Ascending aorta (tissue), 2 donors: ENCODE results near the gene KRT35. TPM values are rescaled to one million over a fixed set of nuclear protein-coding genes. Genes with fewer than 3 reads are reported as not detected.

ENCODE experiments used
- DNase-seq, 2 donors: peaks; one replicate each; pipeline ENCODE4 v3.0.0-alpha.2; 2019; ENCODE audit warnings: low spot score in 2 of 2
- H3K27ac ChIP-seq, 2 donors: fragments of 200-600 bp; sonication (generic); one replicate each; pipeline ENCODE4 v1.5.1; 2016 to 2017; ENCODE audit warnings: mild to moderate bottlenecking in 1 of 2
- H3K27me3 ChIP-seq: fragments of 200-600 bp; sonication (generic); one replicate; pipeline ENCODE4 v1.5.1; 2017
- H3K36me3 ChIP-seq, 2 donors: fragments of 200-600 bp; sonication (generic); one replicate each; pipeline ENCODE4 v1.5.1; 2016
- H3K4me1 ChIP-seq, 2 donors: fragments of 200-600 bp; sonication (generic); one replicate each; pipeline ENCODE4 v1.5.1; 2016 to 2017; ENCODE audit warnings: mild to moderate bottlenecking in 1 of 2
- H3K4me3 ChIP-seq, 2 donors: fragments of 200-600 bp; sonication (generic); one replicate each; pipeline ENCODE4 v1.5.1; 2016 to 2017; ENCODE audit warnings: mild to moderate bottlenecking in 1 of 2
- H3K9me3 ChIP-seq, 2 donors: fragments of 200-600 bp; sonication (generic); one replicate each; pipeline ENCODE4 v1.5.1; 2016
- CTCF ChIP-seq, 3 experiments: fragments of 200-600 bp in 2 of 3; fragments of 450-650 bp in 1 of 3; sonication (generic) in 2 of 3; IDR thresholded peaks; one replicate each; pipeline ENCODE4 v1.5.1; 2016 to 2019; ENCODE audit warnings: antibody characterized with exemption in 3 of 3, mild to moderate bottlenecking in 1 of 3, moderate library complexity in 1 of 3
- intact Hi-C: fragments of 100-400 bp; cut with DNase I; formaldehyde crosslinking; loops from one replicate; pipeline ENCODE4 v1.15.1; 2023
- total RNA-seq: library from RNA; depleted of rRNA; stranded (reverse); fragments of >200 nt; gene quantifications from one replicate; pipeline ENCODE4 v1.1.0, GENCODE V29; 2016

Gene KRT35
- total RNA-seq, 1 donor from 2014 or later, result not detected

DNA sequence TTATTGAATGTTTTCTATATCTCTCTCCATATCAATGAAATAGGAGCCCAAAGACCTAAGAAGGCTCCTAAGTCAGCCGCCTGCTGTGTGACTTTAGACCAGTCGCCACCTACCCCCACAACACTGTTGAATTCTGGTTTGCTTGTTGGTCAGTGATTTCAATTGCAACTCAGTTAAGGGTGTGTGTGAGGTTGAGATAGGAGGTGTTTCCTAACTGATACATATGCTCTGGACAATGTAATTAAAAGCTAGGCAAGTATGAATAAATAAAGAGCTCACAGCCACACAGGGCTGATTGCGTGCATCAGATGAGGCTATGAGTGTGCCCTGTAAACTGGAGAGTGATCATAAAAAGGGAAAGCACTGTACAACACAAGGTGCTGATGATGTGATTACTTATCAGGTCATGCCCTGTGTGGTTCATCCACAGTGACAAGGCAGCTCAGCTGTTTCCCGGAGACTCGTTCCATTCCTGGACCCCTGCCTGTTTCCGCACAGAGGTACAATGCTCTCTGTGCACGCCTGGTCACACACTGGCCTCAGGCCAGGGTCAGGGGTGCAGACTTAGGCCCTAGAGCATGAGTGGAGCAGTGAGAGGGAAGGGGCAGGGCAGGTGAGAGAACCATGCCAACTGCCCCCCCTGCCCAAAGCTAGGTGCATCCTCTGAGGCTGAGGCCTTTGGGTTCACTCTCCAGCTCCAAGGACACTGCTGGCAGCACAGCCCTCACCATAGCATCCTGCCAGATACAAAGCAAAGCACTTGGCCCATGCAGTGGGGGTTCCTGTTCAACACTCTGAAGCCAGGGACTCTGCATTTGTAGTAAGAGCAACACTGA is 3.3 kb upstream of the KRT35 start:
- Histone ChIP-seq H3K4me3 (no peak overlapping the region), H3K27ac (no peak overlapping the region), H3K27me3 (no peaks in the 10 kb centered on the region), H3K36me3 (no peaks in the 10 kb centered on the region), H3K9me3 (no peaks in the 10 kb centered on the region), H3K4me1 (no peaks in the 10 kb centered on the region)
- no peak for TF ChIP-seq CTCF (IDR thresholded peaks at IDR 0.05)
- intact Hi-C loops, result no loop called here
- DNase-seq, result no peak

DNA sequence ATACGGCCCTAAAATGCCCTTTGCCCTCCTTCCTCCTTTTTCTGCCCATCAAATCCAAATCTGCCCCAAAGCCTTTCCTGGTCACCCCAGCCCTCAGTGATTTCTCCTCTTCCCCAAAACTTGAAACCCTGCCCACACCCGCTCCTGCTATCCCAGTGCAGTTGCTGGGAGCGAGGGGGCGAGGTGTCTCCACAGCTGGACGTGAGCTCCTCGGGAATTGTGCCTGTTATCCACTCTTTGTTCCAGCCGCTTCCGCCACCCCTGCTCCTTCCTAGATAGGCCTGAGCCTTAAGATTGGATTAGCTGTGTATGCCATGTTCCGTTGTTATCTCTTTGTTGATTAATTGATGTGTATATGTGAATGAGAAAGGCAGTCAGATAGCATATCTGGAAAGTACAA is 2.6 kb upstream of the KRT35 start:
- DNase-seq, result no peak
- Histone ChIP-seq H3K27me3 (no peaks in the 10 kb centered on the region), H3K36me3 (no peaks in the 10 kb centered on the region), H3K4me3 (no peak overlapping the region), H3K4me1 (no peaks in the 10 kb centered on the region), H3K27ac (no peak overlapping the region), H3K9me3 (no peaks in the 10 kb centered on the region)
- no peak for TF ChIP-seq CTCF (IDR thresholded peaks at IDR 0.05)
- intact Hi-C loops, result no loop called here

DNA sequence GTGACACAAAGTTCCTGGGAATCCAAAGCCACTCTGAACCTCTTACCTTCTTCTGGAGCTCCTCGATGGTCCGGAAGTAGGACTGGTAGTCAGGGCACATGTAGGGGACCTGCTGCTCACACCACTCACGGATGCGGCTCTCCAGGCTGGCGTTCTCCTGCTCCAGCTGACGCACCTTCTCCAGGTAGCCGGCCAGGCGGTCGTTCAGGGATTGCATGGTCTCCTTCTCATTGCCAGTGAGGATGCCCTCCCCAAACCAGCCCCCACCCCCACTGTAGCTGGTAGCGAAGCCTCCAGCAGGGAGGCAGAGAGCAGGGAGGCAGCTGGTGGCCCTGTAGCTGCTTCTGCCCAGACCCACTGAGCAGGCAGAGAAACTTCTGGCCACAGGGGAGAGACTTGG is 370 bp downstream of the KRT35 start:
- no peak for TF ChIP-seq CTCF (IDR thresholded peaks at IDR 0.05)
- H3K4me1 ChIP-seq, result no peaks in the 10 kb centered on the region
- intact Hi-C loops, result no loop called here
- no peaks in the 10 kb centered on the region for H3K36me3 ChIP-seq
- H3K9me3 ChIP-seq, result no peaks in the 10 kb centered on the region
- H3K27me3 ChIP-seq, result no peaks in the 10 kb centered on the region
- no peak overlapping the region for H3K4me3 ChIP-seq
- DNase-seq, result no peak
- no peak overlapping the region for H3K27ac ChIP-seq

GRCh38 chr17:41480136-41480535 is 815 bp downstream of the KRT35 start:
- Histone ChIP-seq H3K4me1 (no peaks in the 10 kb centered on the region), H3K27ac (no peak overlapping the region), H3K4me3 (no peak overlapping the region), H3K9me3 (no peaks in the 10 kb centered on the region), H3K27me3 (no peaks in the 10 kb centered on the region), H3K36me3 (no peaks in the 10 kb centered on the region)
- intact Hi-C loops, result no loop called here
- no peak for TF ChIP-seq CTCF (IDR thresholded peaks at IDR 0.05)
- DNase-seq, result no peak

- Histone ChIP-seq H3K36me3 (no peaks in the 10 kb centered on the region), H3K9me3 (no peaks in the 10 kb centered on the region), H3K27me3 (no peaks in the 10 kb centered on the region), H3K4me3 (no peak overlapping the region), H3K4me1 (no peaks in the 10 kb centered on the region), H3K27ac (no peak overlapping the region)
- no peak for DNase-seq
- intact Hi-C loops, result no loop called here
- TF ChIP-seq CTCF (IDR thresholded peaks at IDR 0.05), result no peak
These were observed 2.7 kb downstream of the KRT35 start for GRCh38 chr17:41478237-41478636.
